Astrocyte (in vitro differentiated cells and primary cell): ENCODE data around the gene LRRC75A.

Experiments used
- EZH2 ChIP-seq: IDR thresholded peaks from 2 replicates; pipeline ENCODE4 v1.6.1; 2012; ENCODE audit warnings: mild to moderate bottlenecking, low read length, inconsistent platforms; ENCODE audit not compliant: insufficient read depth
- TF ChIP-seq, protein P1 (sequence below): IDR thresholded peaks from 2 replicates; pipeline ENCODE4 v1.5.1; 2011; ENCODE audit warnings: low read depth, mild to moderate bottlenecking, inconsistent platforms, low read length, moderate library complexity; ENCODE audit not compliant: insufficient read depth

DNA sequence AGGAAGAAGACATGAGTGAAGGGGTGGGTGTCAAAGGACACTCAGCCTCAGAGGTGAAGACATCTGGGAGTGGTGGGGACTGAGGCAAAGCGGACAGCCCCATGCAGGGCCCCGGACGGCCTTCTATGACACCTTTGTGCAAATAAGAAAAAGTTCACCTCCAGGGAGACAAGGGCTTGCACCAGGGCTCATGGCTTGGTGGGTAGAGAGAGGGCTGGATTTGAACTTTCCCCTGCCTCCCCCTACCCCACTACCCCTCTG lies 30.5 kb downstream of the LRRC75A start:
- TF ChIP-seq, protein P1, sequence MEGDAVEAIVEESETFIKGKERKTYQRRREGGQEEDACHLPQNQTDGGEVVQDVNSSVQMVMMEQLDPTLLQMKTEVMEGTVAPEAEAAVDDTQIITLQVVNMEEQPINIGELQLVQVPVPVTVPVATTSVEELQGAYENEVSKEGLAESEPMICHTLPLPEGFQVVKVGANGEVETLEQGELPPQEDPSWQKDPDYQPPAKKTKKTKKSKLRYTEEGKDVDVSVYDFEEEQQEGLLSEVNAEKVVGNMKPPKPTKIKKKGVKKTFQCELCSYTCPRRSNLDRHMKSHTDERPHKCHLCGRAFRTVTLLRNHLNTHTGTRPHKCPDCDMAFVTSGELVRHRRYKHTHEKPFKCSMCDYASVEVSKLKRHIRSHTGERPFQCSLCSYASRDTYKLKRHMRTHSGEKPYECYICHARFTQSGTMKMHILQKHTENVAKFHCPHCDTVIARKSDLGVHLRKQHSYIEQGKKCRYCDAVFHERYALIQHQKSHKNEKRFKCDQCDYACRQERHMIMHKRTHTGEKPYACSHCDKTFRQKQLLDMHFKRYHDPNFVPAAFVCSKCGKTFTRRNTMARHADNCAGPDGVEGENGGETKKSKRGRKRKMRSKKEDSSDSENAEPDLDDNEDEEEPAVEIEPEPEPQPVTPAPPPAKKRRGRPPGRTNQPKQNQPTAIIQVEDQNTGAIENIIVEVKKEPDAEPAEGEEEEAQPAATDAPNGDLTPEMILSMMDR: no peak
- no peak for TF ChIP-seq EZH2
